NCI-H128 (cell line): ENCODE data around the gene DBN1.

Source experiments
- DNase-seq: peaks from one replicate; lab custom pipeline; 2025; ENCODE audit not compliant: unreplicated experiment; lab: John Stamatoyannopoulos, UW

Gene DBN1

DNA sequence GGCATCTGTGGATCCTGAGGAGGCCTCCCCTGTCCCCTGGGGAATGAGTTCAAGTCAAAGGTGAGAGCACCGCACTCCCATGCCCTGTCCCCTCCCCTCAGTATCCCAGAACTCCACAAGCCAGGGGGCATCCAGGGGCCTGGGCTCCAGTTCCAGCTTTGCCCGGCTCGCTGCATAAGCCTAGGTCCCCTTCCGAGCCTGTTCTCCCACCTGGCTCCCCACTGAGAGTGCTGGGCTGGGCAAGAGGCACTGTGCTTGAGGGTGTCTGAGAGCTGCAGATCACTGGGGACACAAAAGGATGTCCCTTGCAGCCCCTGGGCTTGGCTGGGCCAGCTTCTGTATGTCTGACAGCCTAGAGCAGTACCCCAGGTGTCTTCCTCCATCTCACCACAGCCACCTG lies 31.6 kb upstream of the DBN1 start:
- DNase-seq: no peak

GRCh38 chr5:177504086-177505056 lies 30.9 kb upstream of the DBN1 start:
- DNase-seq: no peak

DNA sequence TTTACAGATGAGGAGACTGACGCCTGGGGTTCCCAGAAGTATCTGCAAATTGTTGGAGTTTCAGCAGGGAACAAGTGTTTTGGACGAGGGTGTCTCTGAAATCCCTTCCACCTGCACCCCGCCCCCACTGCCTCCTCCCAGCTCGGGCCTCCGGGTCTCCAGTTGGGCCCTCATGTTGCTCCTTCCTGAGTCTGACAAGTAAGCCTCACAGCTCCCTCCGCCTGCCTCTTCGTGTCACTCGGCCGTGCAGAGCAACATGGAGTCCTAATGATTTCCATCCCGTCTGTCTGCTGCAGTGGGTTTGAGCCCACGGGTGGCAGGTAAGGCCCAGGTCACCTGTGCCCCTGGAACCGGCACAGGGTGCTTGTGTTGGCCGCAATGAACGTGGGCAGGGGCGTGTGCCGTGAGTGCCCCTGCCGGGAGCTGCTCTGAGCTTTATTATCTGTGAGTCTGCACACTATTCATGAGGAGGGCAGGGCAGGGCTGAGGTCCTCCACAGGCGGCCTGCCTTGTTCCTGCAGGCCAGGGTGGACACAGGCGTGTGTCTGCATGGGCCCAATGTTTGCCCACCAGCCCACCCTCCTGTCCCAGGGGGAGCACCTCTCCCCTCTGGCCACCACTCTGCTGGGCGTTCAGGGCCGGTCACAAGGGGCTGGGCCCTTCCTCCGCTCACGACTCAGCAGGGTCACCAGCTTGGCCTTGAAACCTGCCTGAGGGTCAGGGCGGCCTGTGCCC lies 30.1 kb upstream of the DBN1 start:
- DNase-seq: no peak

DNA sequence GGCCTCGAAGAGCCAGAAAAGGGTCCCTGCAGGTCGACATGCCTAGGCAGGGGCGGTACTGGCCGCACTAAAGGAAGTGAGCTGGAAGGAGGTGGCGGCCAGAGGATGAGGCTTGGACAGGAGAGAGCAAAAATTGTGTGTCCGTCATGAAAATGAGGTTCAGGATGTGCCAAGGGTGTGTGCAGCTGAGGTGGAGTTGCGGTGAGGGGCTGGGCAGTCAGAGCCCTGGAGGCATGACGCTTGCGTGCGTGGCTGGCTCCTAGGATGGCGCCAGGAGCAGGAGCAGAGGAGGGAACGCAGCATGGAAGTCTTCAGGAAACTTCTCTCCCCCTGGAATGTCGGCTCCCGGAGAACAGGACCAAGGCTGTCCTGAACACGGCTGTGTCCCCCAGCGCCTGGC lies 29.5 kb upstream of the DBN1 start:
- no peak for DNase-seq

DNA sequence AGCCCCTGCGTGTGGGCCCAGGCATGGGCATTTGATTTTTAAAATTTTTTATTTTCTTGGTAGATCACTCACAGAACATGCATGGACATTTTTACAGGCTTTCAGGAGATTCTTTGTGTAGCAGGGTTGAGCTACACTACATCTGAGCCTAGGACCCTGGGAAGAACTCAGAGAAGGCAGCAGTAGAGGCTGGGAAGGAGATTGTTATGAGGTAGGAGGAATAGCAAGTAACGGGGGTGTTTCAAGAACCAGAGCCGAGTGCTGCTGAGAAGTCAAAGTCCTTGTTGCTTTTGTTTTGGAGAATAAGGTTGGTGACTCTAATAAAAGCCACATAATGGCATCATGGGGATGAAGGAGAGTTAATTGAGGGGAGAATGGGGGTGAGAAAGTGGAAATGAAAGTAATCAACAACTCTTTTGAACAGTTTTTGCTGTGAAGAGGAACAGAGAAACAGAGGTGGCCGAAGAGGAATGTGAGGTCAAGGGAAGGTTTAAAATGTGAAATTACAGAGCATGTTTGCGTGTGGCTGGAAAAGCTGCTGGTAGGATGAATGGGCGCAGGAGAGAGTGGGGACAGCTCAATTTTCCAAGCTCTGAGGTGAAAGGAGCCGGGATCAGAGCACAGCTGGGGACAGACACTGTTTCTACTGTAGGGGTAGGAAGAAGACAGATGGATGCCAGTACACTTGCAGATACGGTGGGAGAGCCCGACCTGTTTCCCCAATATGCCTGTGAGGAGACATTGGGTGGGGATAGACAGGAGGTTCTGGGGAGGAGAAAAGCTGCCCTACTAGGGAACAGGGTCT lies 28.6 kb upstream of the DBN1 start:
- DNase-seq: no peak

DNA sequence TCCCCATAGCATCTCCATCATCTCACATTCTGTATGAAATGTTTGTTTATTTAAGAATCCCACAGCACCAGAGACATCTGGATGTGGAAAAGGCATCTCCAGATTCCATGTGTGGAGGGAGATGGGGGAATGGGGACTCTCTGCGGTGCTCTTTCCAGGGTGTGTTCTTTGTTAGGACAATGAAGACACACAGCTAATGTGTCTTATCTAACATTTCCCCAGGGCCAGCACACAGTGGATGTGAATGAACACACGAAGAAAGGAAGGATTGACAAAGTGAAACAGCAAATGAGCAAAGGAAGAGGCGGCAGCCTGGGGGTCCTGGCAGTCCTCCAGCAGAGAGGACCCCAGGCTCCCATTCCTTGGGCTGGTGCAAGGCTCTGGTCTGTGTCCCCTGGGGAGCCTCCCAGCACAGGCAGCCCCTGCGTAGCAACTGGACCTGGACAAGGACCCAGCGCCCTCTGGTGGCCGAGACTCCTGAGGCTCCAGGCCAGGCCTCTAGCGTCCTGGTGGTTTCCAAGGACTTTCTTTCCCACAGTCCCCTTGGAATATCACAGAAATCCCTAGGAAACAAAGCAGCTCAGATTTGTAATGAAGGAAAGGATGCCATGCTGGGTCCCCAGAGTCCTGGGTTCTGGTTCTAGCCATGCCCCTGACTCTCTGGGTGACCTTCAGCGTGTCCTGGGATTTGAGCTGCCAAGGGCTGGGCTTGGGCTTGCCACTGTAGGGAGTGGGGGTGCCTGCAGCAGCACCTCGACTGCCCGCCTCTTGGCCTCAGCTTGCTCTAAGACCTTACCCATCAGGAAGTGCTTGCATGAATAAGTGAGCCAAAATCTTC lies 27.5 kb upstream of the DBN1 start:
- peak; percentile 52 for DNase-seq

DNA sequence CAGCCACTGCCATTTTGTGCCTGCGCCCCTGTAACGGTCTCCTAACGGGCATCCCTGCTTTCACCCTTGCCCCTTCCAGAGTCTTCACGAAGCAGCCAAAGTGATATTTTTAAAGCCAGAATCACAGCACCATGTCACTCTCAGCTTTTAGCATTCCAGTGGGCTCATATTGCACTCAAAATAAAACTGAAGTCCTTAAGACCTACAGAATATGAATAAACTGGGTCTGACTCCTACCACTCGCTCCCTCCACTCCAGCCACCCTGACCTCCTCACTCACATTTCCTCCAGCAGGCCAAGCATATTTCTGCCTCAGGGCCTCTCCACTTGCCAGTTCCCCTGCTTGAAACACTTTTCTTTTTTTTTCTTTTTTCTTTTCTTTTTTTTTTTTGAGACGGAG lies 26.4 kb upstream of the DBN1 start:
- no peak for DNase-seq

DNA sequence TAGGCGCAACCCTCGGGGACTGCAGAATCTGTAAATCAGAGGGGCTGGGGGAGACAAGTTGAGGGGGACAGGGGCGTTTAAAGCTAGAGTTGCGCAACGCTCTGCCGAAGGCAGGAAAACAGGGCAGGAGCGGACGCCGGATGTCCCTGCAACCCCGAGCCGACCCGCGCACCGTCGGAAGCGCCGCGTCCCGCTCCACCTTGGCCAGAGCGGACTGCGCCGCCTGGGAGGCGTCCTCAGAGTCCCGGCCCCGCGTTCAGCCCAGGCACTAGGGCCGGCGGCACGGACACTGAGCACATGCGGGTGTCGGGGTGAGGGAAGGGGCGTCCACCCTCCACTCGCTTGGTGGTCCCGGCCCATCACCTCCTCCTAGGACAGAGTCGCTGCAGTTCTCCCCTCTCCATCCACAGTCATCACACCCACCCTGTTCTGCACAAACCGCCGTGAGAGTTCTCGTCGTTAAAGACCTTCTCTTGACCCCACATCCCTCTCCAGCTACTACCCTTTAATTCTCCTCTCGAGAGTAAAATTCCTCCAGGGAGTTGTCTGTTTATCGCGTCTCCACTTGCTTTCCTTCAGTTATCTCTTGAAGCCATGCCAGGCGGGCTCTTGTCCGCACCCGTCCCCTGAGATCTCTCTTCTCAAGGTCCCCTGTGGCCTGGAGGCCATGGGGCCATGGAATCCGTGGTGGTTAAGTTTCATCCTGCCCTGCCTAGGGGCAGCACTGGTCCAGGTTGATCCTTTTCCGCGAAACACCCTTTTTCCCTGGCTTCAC lies 24.8 kb upstream of the DBN1 start:
- no peak for DNase-seq

DNA sequence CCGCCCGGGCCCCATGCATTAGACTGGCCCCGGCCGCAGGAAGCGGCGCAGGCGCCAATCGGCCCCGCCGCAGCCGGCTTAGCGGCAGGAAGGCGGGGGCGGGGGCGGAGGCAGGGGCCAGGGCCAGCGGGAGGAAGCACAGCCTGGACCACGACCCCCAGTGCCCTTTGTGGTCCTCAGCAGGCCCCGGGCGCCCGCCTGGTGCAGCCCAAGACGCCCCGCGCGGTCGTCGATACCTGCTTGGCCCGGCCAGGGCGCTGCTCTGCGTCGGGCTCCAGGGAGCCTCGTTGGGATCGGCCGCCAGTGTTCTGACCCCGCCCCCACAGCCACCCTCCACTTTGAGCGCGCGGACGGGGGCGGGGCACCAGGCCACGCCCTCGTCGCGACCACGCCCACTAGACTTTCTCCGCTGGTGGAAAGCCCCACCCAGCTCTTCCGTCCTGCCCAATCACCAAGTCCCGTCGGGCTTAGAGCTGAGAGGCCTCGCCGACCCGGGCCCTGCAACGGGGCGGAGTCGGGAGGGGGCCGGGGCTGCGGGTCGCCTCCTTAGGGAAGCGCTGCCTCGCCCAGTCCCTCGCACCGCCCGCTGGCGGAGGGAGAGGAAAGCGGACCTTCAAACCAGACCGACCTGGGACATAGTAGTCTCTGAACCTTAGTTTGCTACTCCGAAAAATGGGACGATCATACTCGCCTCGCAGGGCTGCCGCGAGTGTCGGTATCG lies 24.0 kb upstream of the DBN1 start, which contains the start of gene PDLIM7:
Gene PDLIM7 (minus strand): TSS at position 313 of the 721 bp plus-strand sequence. CDS start 1,092 bp downstream, outside the sequence.
- DNase-seq: peak; percentile 74

DNA sequence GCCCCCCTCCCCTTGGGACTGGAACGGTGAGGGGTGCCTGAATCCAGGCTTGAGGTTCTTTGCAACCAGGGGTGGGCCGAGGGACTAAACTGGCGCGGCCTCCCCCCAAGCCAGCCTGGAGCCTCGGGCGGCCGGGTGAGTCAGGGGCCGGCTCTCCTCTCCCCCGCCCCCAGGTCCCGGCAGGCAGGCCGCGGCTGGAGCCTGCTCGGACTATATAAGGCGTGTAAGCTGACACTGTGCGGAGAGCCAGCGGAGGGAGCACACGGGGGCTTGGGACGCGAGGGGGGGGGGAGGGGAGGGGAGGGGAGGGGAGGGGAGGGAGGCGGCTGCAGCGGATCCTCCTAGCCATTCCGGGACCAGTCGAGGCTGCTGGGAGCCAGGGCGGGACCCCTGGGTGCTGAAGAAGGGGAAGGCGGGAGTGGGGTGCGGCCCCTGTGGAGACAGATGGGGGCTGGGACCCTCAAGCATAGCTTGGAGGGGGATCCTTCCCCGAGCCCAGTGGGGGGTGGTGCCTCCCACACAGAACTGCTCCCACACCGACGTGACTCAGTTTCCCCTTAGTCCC lies 23.4 kb upstream of the DBN1 start:
- DNase-seq: peak; percentile 25

- no peak for DNase-seq
These were observed 22.8 kb upstream of the DBN1 start for GRCh38 chr5:177496070-177496726.

GRCh38 chr5:177495243-177496060 lies 22.0 kb upstream of the DBN1 start:
- no peak for DNase-seq

GRCh38 chr5:177494346-177495195 lies 21.1 kb upstream of the DBN1 start:
- no peak for DNase-seq

DNA sequence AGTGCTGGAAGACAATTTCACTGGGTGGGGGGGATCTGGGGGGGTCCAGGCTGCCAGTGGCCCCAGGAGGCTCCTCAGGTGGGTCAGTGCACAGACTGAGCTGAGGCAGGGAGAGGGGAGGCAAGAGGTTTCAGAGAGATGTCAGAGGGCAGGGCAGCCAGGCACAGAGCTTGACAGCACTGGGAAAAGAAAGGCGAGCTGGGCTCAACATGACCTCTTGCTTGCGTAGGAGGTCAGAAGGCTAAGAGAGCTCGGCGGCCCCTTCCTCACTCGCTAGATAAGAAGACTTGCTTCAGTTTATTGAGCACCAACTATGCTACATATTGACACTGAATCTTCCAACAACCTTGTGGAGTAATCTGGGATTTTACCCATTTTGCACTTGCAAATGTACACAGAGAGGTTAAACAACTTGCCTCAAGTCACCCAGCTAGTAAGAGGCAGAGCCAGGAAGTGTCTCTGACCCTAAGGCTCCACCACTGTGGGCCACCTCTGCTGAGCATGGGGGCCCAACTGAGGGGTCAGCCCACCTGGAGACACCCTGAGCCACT lies 20.4 kb upstream of the DBN1 start:
- no peak for DNase-seq

- DNase-seq: no peak
These were observed 19.4 kb upstream of the DBN1 start for GRCh38 chr5:177492841-177493240.
